Fibroblast of villous mesenchyme (primary cell): Measurements from ENCODE around the gene NR1I2. TPM values are rescaled to one million over a fixed set of nuclear protein-coding genes. Genes with fewer than 3 reads are reported as not detected.

Experiments
- DNase-seq: peaks from one replicate; pipeline ENCODE4 v3.0.0-alpha.2; 2010; ENCODE audit warnings: low read depth
- H3K4me3 ChIP-seq: 2 replicates; pipeline ENCODE4 v1.5.1; 2011; ENCODE audit warnings: low read depth, mild to moderate bottlenecking, low read length
- CTCF ChIP-seq: IDR thresholded peaks from 2 replicates; pipeline ENCODE4 v1.5.1; 2012; ENCODE audit warnings: low read depth, mild to moderate bottlenecking, low read length; ENCODE audit not compliant: insufficient read depth
- total RNA-seq: library from RNA; depleted of rRNA; stranded (reverse); fragments of >200 nt; gene quantifications from 2 replicates; pipeline ENCODE4 v1.2.3, GENCODE V29; 2012

The NR1I2 gene
- total RNA-seq, 1 donor: under 0.01 TPM

DNA sequence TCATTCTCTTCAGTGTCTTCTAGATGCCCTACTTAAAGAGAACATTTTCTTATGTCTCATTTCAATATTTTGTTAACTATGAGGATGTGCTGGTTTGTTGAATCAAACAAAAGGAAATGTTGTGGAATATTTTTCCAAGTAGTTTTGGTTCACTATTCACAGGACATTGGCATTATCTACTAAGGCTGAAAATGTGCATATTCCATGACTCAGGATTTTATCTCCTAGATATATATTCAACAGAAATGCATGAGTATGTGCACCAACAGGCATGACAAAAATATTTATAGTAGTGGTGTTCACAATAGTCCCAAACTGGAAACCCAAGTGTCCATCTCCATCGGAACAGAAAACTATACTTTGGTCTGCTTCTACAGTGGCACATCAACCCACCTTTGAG, 16.7 kb upstream of the NR1I2 start:
- DNase-seq: no peak
- no peak overlapping the region for H3K4me3 ChIP-seq
- TF ChIP-seq CTCF: no peak

- DNase-seq: no peak
- TF ChIP-seq CTCF: no peak
- H3K4me3 ChIP-seq: no peak overlapping the region
Measured at GRCh38 chr3:119767936-119768601, 13.8 kb upstream of the NR1I2 start.

DNA sequence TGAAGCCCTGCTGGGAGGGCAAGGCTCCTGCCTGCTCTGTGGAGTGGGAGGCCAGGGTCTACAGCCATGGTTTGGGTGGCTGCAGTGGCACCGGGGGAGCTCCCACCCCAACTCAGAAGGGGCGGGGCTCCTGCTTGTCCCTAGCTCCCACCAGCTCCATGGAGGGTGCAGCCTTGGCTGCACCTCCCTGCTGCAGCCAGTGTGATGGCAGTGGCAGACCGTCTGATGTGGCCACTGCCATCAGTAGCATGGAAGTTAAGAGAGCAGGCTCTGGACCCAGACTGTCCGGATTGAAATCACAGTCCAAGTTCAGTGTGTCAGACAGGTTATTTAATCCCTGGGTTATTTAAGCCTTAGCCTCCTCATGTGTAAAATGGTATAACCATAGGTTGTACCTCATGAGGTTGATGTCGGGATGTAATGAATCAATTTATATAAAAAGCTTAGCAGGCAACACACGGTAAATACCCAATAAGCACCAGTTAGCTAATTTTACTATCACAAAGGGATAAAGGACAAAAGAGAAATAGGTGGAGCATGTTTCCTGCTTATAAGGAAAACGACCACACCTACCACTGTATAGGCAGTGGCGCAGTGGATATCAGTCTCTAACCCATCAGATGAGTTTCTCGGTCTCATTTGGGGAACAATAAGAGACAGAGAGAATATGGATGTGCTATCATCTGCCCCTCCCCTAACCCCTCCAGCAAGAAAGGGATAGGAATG, 13.1 kb upstream of the NR1I2 start:
- no peak for DNase-seq
- no peak for TF ChIP-seq CTCF
- H3K4me3 ChIP-seq: no peak overlapping the region

DNA sequence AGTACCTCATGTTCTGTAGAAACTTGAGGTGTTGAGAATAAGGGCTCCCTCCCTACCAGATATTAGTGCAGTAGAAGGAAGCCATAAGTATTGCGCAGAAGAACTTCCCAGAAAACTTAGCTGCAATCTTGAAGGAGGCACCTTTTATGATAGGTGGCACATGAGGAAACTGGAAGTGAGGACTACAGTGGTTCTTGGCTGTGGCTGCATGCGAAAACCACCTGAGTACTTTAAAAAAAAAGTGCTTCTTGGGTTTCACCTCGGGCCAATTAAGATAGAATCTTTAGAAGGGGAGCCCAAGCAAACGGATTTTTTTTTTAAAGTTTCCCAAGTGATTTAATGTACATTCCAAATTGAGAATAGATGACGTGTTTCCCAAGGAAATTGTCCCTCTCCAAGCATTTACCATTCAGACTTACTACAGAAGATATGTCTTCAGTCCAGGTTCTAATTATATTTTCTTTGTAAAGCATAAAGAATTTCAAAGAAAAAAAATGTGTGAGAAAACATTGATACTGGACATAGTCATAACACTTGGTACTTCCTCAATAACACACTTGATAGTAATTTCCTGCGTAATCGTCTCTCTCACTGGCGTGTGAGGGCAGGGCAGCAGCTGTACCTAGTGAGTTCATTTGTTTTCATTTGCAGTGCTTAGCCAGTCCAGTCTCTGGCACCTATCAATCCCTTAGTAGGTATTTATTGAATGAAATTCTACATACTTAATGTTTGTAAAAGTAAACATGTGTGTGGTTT, 12.3 kb upstream of the NR1I2 start:
- DNase-seq: no peak
- no peak for TF ChIP-seq CTCF
- no peak overlapping the region for H3K4me3 ChIP-seq

- DNase-seq: no peak
- TF ChIP-seq CTCF: no peak
- H3K4me3 ChIP-seq: no peak overlapping the region
Measured at GRCh38 chr3:119774444-119774843, 7.5 kb upstream of the NR1I2 start.

- no peak for DNase-seq
- no peak for TF ChIP-seq CTCF
- no peak overlapping the region for H3K4me3 ChIP-seq
Measured at GRCh38 chr3:119776304-119776703, 5.6 kb upstream of the NR1I2 start.
